ENCODE results near the gene C14orf93.

- TF ChIP-seq CTCF (conservative IDR thresholded peaks at IDR 0.05; ENCODE audit: low read length) = peak; percentile 30
- TF ChIP-seq EZH2phosphoT487 (IDR thresholded peaks at IDR 0.05; ENCODE audit: borderline replicate concordance) = no peak
Measured at GRCh38 chr14:23052182-23052623, 42.3 kb upstream of the C14orf93 start.
